SK-N-MC (cell line): Measurements from ENCODE around the gene ZNF234.

Experiments used
- EZH2 ChIP-seq: fragments of 200-600 bp; sonication (generic); IDR thresholded peaks from one replicate; pipeline ENCODE4 v1.6.1; 2017; ENCODE audit warnings: antibody characterized with exemption
- POLR2AphosphoS5 ChIP-seq: IDR thresholded peaks from 2 replicates; pipeline ENCODE4 v1.6.1; 2012; ENCODE audit warnings: mild to moderate bottlenecking, low read depth, low read length, borderline replicate concordance

DNA sequence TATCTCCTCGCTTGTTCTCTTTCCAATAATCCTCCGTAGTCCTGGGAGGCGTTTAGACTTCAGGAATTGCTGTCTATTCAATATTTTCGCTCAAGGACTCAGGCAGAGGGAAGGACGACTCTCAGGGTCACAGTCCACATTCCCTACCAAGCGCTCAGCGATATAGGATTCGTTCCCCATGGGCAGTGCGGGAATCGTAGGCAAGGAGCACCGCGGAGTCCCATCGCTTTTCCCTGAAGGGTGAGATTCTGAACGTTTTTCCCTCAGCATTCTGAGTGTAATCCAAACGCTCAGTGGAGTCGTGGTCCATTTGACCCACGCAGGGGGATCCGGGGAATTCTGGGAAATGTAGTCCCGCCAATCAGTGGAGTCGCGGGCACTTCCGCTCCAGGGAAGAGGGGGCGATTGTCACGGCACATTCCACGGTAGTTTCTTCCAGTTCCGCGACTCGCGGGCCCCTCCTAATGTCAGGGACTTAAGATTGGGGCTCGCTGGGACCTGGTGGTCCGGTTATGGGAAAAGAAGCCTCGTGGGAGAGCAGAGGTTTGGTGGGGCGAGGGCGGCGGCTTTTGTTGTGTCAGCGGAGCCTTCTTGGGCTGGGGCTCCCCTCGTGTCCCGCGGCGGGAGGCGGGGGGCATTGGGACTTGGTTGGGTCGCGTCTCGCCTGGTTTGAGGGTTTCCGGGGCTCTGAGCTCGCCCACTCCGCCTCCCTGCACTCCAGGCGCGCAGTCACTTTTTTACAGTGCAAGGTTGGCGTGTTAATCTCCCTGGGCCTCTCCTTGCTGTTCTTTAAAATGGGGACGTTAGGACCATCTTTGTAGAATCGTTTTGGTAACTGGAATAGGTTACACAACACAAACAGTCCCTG, at the start of gene ZNF234:
- peak; percentile 83 for TF ChIP-seq POLR2AphosphoS5
- no peak for TF ChIP-seq EZH2
